B cell (primary cell): ENCODE results near the gene THSD7B.

Experiments used
- CTCF ChIP-seq: fragments of 200-600 bp; IDR thresholded peaks from one replicate; pipeline ENCODE4 v1.8.0; 2022; ENCODE audit warnings: antibody characterized with exemption, mild to moderate bottlenecking
- EZH2 ChIP-seq: IDR thresholded peaks from 2 replicates; pipeline ENCODE4 v1.6.1; 2012; ENCODE audit warnings: borderline replicate concordance, low read depth, mild to moderate bottlenecking, moderate library complexity, low read length; ENCODE audit not compliant: insufficient read depth, poor library complexity, severe bottlenecking

- TF ChIP-seq CTCF = no peak
- no peak for TF ChIP-seq EZH2
These were observed 434.4 kb downstream of the THSD7B start for GRCh38 chr2:137199751-137200150.
